ENCODE results near the gene CAMK1G. TPM values are rescaled to one million over a fixed set of nuclear protein-coding genes. Genes with fewer than 3 reads are reported as not detected.

Gene CAMK1G
- total RNA-seq, 1 donor from 2014 or later, result not detected

DNA sequence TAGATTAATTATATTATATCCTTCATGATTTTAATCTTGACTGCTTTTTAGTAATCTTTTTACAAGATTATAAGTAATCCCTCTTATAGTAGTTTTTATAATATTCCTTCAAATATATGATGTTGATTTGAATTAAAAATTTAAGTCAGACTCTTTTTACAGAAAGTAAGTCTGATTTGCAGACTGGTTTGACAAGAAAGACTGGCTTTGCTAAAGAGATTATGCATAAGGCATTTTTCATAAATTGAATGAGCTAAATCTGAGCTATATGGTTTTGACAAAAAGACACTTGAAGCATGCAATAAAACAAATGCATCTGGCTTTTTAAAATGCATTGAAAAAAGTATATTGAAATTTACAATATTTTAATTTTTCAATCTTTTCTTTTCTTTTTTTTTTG is 26.3 kb upstream of the CAMK1G start:
- no peak for TF ChIP-seq CTCF (IDR thresholded peaks at IDR 0.05; ENCODE audit: borderline replicate concordance)
- Histone ChIP-seq H3K4me1 (no peaks in the 10 kb centered on the region), H3K9me3 (replicated peaks) (no peaks in the 10 kb centered on the region), H3K27me3 (ENCODE audit: low read depth) (peaks cover 24% of the 10 kb centered on the region), H3K27ac (replicated peaks) (no peak overlapping the region), H3K36me3 (no peaks in the 10 kb centered on the region), H3K4me3 (no peak overlapping the region)
- DNase-seq, result no peak
- intact Hi-C loops (cut with micrococcal nuclease), result no loop called here

- Histone ChIP-seq H3K27ac (replicated peaks) (no peak overlapping the region), H3K4me1 (no peaks in the 10 kb centered on the region), H3K9me3 (replicated peaks) (no peaks in the 10 kb centered on the region), H3K27me3 (ENCODE audit: low read depth) (peaks cover 36% of the 10 kb centered on the region), H3K36me3 (no peaks in the 10 kb centered on the region), H3K4me3 (no peak overlapping the region)
- intact Hi-C loops (cut with micrococcal nuclease), result no loop called here
- DNase-seq, result no peak
- no peak for TF ChIP-seq CTCF (IDR thresholded peaks at IDR 0.05; ENCODE audit: borderline replicate concordance)
These were observed 23.0 kb upstream of the CAMK1G start for GRCh38 chr1:209560529-209560928.

- no peak for TF ChIP-seq CTCF (IDR thresholded peaks at IDR 0.05; ENCODE audit: borderline replicate concordance)
- no peaks in the 10 kb centered on the region for H3K9me3 ChIP-seq (replicated peaks)
- H3K36me3 ChIP-seq, result no peaks in the 10 kb centered on the region
- no peak overlapping the region for H3K27ac ChIP-seq (replicated peaks)
- no peaks in the 10 kb centered on the region for H3K4me1 ChIP-seq
- intact Hi-C loops (cut with micrococcal nuclease), result no loop called here
- H3K4me3 ChIP-seq, result no peak overlapping the region
- peaks cover 37% of the 10 kb centered on the region for H3K27me3 ChIP-seq (ENCODE audit: low read depth)
- no peak for DNase-seq
These were observed 22.6 kb upstream of the CAMK1G start for GRCh38 chr1:209560952-209561351.

DNA sequence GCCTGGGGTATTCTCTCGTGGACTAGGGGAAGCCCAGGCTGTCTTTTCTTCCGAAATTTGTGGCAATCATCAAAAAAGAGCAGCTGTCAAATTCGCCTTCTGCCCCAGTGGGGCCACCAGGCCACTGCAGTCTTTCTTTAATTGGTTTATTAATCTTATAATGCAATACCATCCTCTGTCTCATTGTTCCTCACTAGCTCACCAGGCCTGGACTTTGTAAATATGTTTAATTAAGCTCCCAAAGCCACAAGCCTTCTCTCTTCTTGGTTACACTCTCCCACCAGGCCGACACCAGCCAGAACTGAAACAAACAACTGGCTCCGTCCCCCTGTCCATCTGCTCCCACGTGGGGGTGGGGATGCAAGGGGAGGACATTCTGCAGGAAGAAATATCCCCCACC is 22.0 kb upstream of the CAMK1G start:
- Histone ChIP-seq H3K4me1 (no peaks in the 10 kb centered on the region), H3K27ac (replicated peaks) (no peak overlapping the region), H3K9me3 (replicated peaks) (no peaks in the 10 kb centered on the region), H3K36me3 (no peaks in the 10 kb centered on the region), H3K4me3 (no peak overlapping the region), H3K27me3 (ENCODE audit: low read depth) (peaks cover 38% of the 10 kb centered on the region)
- TF ChIP-seq CTCF (IDR thresholded peaks at IDR 0.05; ENCODE audit: borderline replicate concordance), result no peak
- intact Hi-C loops (cut with micrococcal nuclease), result no loop called here
- DNase-seq, result no peak

- H3K27me3 ChIP-seq (ENCODE audit: low read depth), result peaks cover 34% of the 10 kb centered on the region
- DNase-seq, result no peak
- peaks cover 2% of the 10 kb centered on the region for H3K4me1 ChIP-seq
- intact Hi-C loops (cut with micrococcal nuclease), result no loop called here
- TF ChIP-seq CTCF (IDR thresholded peaks at IDR 0.05; ENCODE audit: borderline replicate concordance), result no peak
- no peaks in the 10 kb centered on the region for H3K36me3 ChIP-seq
- no peak overlapping the region for H3K27ac ChIP-seq (replicated peaks)
- no peaks in the 10 kb centered on the region for H3K9me3 ChIP-seq (replicated peaks)
- H3K4me3 ChIP-seq, result no peak overlapping the region
These were observed 18.7 kb upstream of the CAMK1G start for GRCh38 chr1:209564849-209565248.

All from left ventricle myocardium inferior (tissue), 1 donor.